H1 (cell line): ENCODE data around the gene ACHE. TPM values are rescaled to one million over a fixed set of nuclear protein-coding genes. Genes with fewer than 3 reads are reported as not detected.
A peak's percentile ranks its signal among the peaks of the same experiment; 100 is the strongest.

Source experiments
- CTCF ChIA-PET: fragments of 300-600 bp; sonication (Branson Sonifier 250); formaldehyde crosslinking; loops from one replicate; lab custom pipeline; 2021; ENCODE audit not compliant: partially characterized antibody; lab: Charles Lee
- POLR2A ChIA-PET: fragments of 300-600 bp; sonication (Branson Sonifier 250); formaldehyde crosslinking; loops from one replicate; lab custom pipeline; 2021; ENCODE audit warnings: inconsistent platforms; ENCODE audit not compliant: partially characterized antibody; lab: Charles Lee
- DNase-seq, 2 experiments: peaks; one replicate each; pipeline versions ENCODE4 v3.0.0 to v3.0.0-alpha.2; 2010 to 2022; ENCODE audit warnings: low spot score in 2 of 2, low read depth in 1 of 2, mixed read lengths in 1 of 2
- FAIRE-seq: peaks from 2 replicates; lab custom pipeline; 2011; peaks lifted over from hg19 to GRCh38; lab: Jason Lieb, UNC
- H2AFZ ChIP-seq: 2 replicates; pipeline ENCODE4 v1.8.1; 2012; ENCODE audit warnings: low read length, inconsistent platforms
- H2AK5ac ChIP-seq: 2 replicates; pipeline ENCODE4 v1.6.1; 2013; ENCODE audit warnings: low read depth, low read length
- H2BK120ac ChIP-seq: replicated peaks from 2 replicates; pipeline ENCODE3; 2013; ENCODE audit warnings: low read depth, low read length, inconsistent platforms
- H2BK12ac ChIP-seq: 2 replicates; pipeline ENCODE4 v1.6.1; 2013; ENCODE audit warnings: low read depth, low read length
- H2BK15ac ChIP-seq: 2 replicates; pipeline ENCODE4 v1.6.1; 2013; ENCODE audit warnings: low read length
- H2BK20ac ChIP-seq: 2 replicates; pipeline ENCODE4 v1.6.1; 2013; ENCODE audit warnings: low read length
- H2BK5ac ChIP-seq: 2 replicates; pipeline ENCODE4 v1.6.1; 2013; ENCODE audit warnings: low read depth, low read length
- H3K14ac ChIP-seq: 2 replicates; pipeline ENCODE4 v1.6.1; 2013; ENCODE audit warnings: inconsistent platforms; ENCODE audit not compliant: insufficient read length
- H3K18ac ChIP-seq: 2 replicates; pipeline ENCODE4 v1.6.1; 2013; ENCODE audit warnings: low read length; ENCODE audit errors: extremely low read depth
- H3K23ac ChIP-seq: 2 replicates; pipeline ENCODE4 v1.6.1; 2013; ENCODE audit warnings: inconsistent platforms; ENCODE audit not compliant: insufficient read length
- H3K23me2 ChIP-seq: 2 replicates; pipeline ENCODE4 v1.6.1; 2013; ENCODE audit warnings: low read depth, low read length
- H3K27ac ChIP-seq: 2 replicates; pipeline ENCODE4 v1.6.1; 2011; ENCODE audit warnings: low read depth, low read length, inconsistent platforms
- H3K27me3 ChIP-seq, 4 experiments: replicated peaks in 1 of 4; 1 replicate in 1 of 4; 2 replicates in 3 of 4; pipeline versions ENCODE4 v1.6.1 to v1.8.1; 2011 to 2013; ENCODE audit warnings: low read length in 3 of 4, mild to moderate bottlenecking in 3 of 4, inconsistent platforms in 2 of 4, mixed read lengths in 2 of 4, moderate library complexity in 1 of 4; ENCODE audit not compliant: control insufficient read depth in 3 of 4, insufficient read depth in 3 of 4; ENCODE audit errors: extremely low read depth in 1 of 4
- H3K36me3 ChIP-seq, 4 experiments: 2 replicates each; pipeline versions ENCODE4 v1.6.1 to v1.8.1; 2011 to 2013; ENCODE audit warnings: mild to moderate bottlenecking in 4 of 4, low read length in 3 of 4, moderate library complexity in 2 of 4, control low read depth in 1 of 4, inconsistent platforms in 1 of 4; ENCODE audit not compliant: insufficient read depth in 4 of 4, control insufficient read depth in 2 of 4
- H3K4ac ChIP-seq: replicated peaks from 2 replicates; pipeline ENCODE3; 2013; ENCODE audit warnings: low read length, low read depth, mixed read lengths, inconsistent platforms; ENCODE audit not compliant: insufficient read length
- H3K4me1 ChIP-seq, 4 experiments: replicated peaks in 1 of 4; 1 replicate in 1 of 4; 2 replicates in 3 of 4; pipeline versions ENCODE4 v1.6.1 to v1.8.1; 2011 to 2013; ENCODE audit warnings: low read length in 3 of 4, inconsistent platforms in 2 of 4, mixed read lengths in 1 of 4; ENCODE audit not compliant: insufficient read depth in 4 of 4, control insufficient read depth in 3 of 4
- H3K4me2 ChIP-seq, 2 experiments: 2 replicates each; pipeline versions ENCODE4 v1.6.1 to v1.8.1; 2011 to 2013; ENCODE audit warnings: low read depth in 2 of 2, low read length in 2 of 2, control low read depth in 1 of 2, inconsistent platforms in 1 of 2, mild to moderate bottlenecking in 1 of 2; ENCODE audit not compliant: insufficient read depth in 1 of 2
- H3K4me3 ChIP-seq, 4 experiments: fragments of 200-600, 300-600 bp in 1 of 4; sonication (generic), shearing (Covaris generic), sonication (Bioruptor Twin) in 1 of 4; 2 replicates each; pipeline versions ENCODE4 v1.5.1 to v1.8.1; 2011 to 2016; ENCODE audit warnings: low read length in 4 of 4, low read depth in 3 of 4, control low read depth in 2 of 4, inconsistent platforms in 2 of 4, mild to moderate bottlenecking in 2 of 4, mixed read lengths in 1 of 4, moderate library complexity in 1 of 4; ENCODE audit not compliant: insufficient read depth in 2 of 4; ENCODE audit errors: extremely low read depth in 1 of 4
- H3K56ac ChIP-seq: replicated peaks from 2 replicates; pipeline ENCODE3; 2013; ENCODE audit warnings: low read depth, mild to moderate bottlenecking, mixed read lengths, low read length, inconsistent platforms; ENCODE audit not compliant: insufficient read length
- H3K79me1 ChIP-seq: 2 replicates; pipeline ENCODE4 v1.6.1; 2013; ENCODE audit warnings: low read depth, low read length, control low read depth
- H3K79me2 ChIP-seq, 2 experiments: 2 replicates each; pipeline versions ENCODE4 v1.6.1 to v1.8.1; 2012 to 2013; ENCODE audit warnings: low read length in 2 of 2, mild to moderate bottlenecking in 2 of 2, inconsistent platforms in 1 of 2; ENCODE audit not compliant: insufficient read depth in 2 of 2, control insufficient read depth in 1 of 2
- H3K9ac ChIP-seq, 4 experiments: replicated peaks in 1 of 4; 1 replicate in 1 of 4; 2 replicates in 3 of 4; pipeline versions ENCODE4 v1.6.1 to v1.8.1; 2011 to 2013; ENCODE audit warnings: low read depth in 3 of 4, low read length in 3 of 4, control low read depth in 2 of 4, mild to moderate bottlenecking in 2 of 4, moderate library complexity in 2 of 4, inconsistent platforms in 1 of 4; ENCODE audit errors: extremely low read depth in 1 of 4
- H3K9me3 ChIP-seq, 2 experiments: 2 replicates each; pipeline versions ENCODE4 v1.6.1 to v1.8.1; 2012 to 2013; ENCODE audit warnings: mild to moderate bottlenecking in 2 of 2, moderate library complexity in 2 of 2, control low read depth in 1 of 2, inconsistent platforms in 1 of 2, low read depth in 1 of 2, low read length in 1 of 2, mixed read lengths in 1 of 2; ENCODE audit not compliant: insufficient read depth in 2 of 2
- H4K20me1 ChIP-seq, 2 experiments: replicated peaks in 1 of 2; 2 replicates each; pipeline versions ENCODE3 to v1.8.1; 2011 to 2013; ENCODE audit warnings: inconsistent platforms in 2 of 2, low read length in 2 of 2, mild to moderate bottlenecking in 1 of 2; ENCODE audit not compliant: insufficient read depth in 2 of 2, control insufficient read depth in 1 of 2
- H4K5ac ChIP-seq: 2 replicates; pipeline ENCODE4 v1.6.1; 2013; ENCODE audit warnings: low read length, low read depth, mixed read lengths, inconsistent platforms; ENCODE audit not compliant: insufficient read length
- H4K8ac ChIP-seq: 2 replicates; pipeline ENCODE4 v1.8.0; 2013; ENCODE audit warnings: mild to moderate bottlenecking, moderate library complexity, low read length, inconsistent platforms; ENCODE audit not compliant: insufficient read depth; ENCODE audit errors: extremely low read depth
- H4K91ac ChIP-seq: replicated peaks from 2 replicates; pipeline ENCODE3; 2013; ENCODE audit warnings: low read length, mixed read lengths, inconsistent platforms; ENCODE audit not compliant: insufficient read length
- BACH1 ChIP-seq: IDR thresholded peaks from 2 replicates; pipeline ENCODE4 v1.6.1; 2012; ENCODE audit warnings: low read length, improper control_type of control experiment
- FOSL1 ChIP-seq: IDR thresholded peaks from 2 replicates; pipeline ENCODE4 v1.6.1; 2011; ENCODE audit warnings: mild to moderate bottlenecking, low read depth, low read length, moderate library complexity; ENCODE audit not compliant: insufficient read depth
- KDM1A ChIP-seq: fragments of 200-600, 300-600 bp; sonication (generic); IDR thresholded peaks from 2 replicates; pipeline ENCODE4 v1.7.1; 2016; ENCODE audit warnings: mild to moderate bottlenecking, low read length, borderline replicate concordance
- NRF1 ChIP-seq: IDR thresholded peaks from 2 replicates; pipeline ENCODE4 v1.6.1; 2011; ENCODE audit warnings: mild to moderate bottlenecking, low read depth, low read length, improper control_type of control experiment
- RBBP5 ChIP-seq: IDR thresholded peaks from 2 replicates; pipeline ENCODE4 v1.7.1; 2012; ENCODE audit warnings: low read depth, mild to moderate bottlenecking, inconsistent platforms, low read length, moderate library complexity, borderline replicate concordance
- TAF1 ChIP-seq: IDR thresholded peaks from 2 replicates; pipeline ENCODE4 v1.6.1; 2011; ENCODE audit warnings: mild to moderate bottlenecking, low read depth, low read length
- TEAD4 ChIP-seq: IDR thresholded peaks from 2 replicates; pipeline ENCODE4 v1.6.1; 2012; ENCODE audit warnings: low read depth, low read length, inconsistent platforms, mixed read lengths
- ZNF274 ChIP-seq: IDR thresholded peaks from 2 replicates; pipeline ENCODE4 v1.7.0; 2012; ENCODE audit warnings: low read length, borderline replicate concordance; ENCODE audit errors: extremely low read depth
- WGBS, 2 experiments: shearing (Covaris generic) in 1 of 2; methylation state at CpG; one replicate each; pipeline versions ENCODE4 v1.1.6 to v1.1.7; 2013 to 2015; ENCODE audit warnings: low lambda C conversion rate in 2 of 2, mixed read lengths in 2 of 2, inconsistent platforms in 1 of 2, low coverage in 1 of 2, missing lambda C conversion rate in 1 of 2; ENCODE audit not compliant: insufficient replicate concordance in 2 of 2, insufficient coverage in 1 of 2, insufficient read length in 1 of 2; ENCODE audit errors: extremely low coverage in 1 of 2, missing lambda C conversion rate in 1 of 2; 5-methylcytosine and 5-hydroxymethylcytosine counted together
- polyA plus RNA-seq, 7 experiments: library from polyadenylated mRNA; depleted of rRNA in 3 of 7; stranded (reverse) in 5 of 7; unstranded in 2 of 7; fragments of >200 nt in 5 of 7; fragments of 200-250 nt in 2 of 7; gene quantifications; 1 replicate in 5 of 7; 2 replicates in 1 of 7; 4 replicates in 1 of 7; pipeline versions ENCODE4 v1.2.1 to v1.2.3, GENCODE V29; 2011 to 2013; ENCODE audit warnings: missing spikeins in 2 of 7, mixed read lengths in 2 of 7
- total RNA-seq: library from RNA; stranded (reverse); fragmentation: NEBNext Ultra II Directional; extraction: Animal tissue kit (Norgen Biotek cat#: 25700); gene quantifications from 2 replicates; pipeline ENCODE4 v1.2.1, GENCODE V29; 2021
- TF ChIP-seq, protein P1 (sequence below): IDR thresholded peaks from 2 replicates; pipeline ENCODE4 v1.6.1; 2012; ENCODE audit warnings: inconsistent platforms
- TF ChIP-seq, protein P2 (sequence below): IDR thresholded peaks from 2 replicates; pipeline ENCODE4 v1.6.1; 2011; ENCODE audit warnings: low read depth, mild to moderate bottlenecking, low read length; ENCODE audit not compliant: insufficient read depth

ACHE gene
- total and polyA plus RNA-seq, 2 of the 8 experiments (the other 6 are each of a cell fraction or from before 2014, with no cell fraction given) = 1.4 to 4.3 TPM

DNA sequence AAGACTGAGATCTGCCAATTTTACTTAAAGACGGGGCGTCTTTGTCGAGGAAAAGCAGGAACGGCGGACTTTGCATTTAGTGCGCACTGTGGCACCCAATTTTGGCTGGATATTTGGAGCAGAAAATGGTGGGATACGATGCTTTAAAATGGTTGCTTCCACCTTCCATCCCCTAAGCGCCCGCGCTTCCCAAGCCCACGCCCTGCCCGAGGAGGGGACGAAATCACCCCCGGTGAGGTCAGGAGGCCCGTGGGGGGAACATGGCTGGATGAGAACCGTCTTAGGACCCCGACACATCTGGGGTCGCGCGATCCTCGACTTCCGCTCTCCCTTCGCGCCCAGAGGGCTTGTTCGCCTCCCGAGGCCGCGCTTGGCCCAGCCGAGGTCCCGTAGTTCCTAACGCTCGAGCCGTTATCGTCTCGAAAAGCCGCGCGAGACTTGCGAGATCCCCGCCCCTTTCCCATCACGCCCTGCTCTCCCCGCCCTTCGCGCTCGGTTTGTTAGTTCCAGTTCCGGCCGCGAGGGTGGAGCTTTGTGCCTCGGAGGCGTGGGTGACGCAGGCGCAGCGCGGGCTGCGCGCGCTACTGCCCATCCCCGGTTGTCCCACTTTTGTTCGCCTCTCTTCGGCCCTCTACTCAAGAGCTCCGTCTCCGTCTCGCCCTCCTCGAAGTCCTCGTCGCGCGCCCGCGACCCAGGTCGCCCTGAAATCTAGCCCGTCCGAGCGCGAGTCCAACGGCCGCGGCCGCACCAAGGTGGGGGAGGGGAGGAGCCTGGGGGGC lies 20.9 kb downstream of the ACHE start, which contains the start of gene SRRT:
TSS of gene SRRT (plus strand) at position 527 of the 779 bp plus-strand sequence. CDS start 488 bp downstream, outside the sequence.
- peaks cover 24 to 59% (median 36%) of the 10 kb centered on the region in 4 experiments for H3K36me3 ChIP-seq
- peak within 1 kb of the TSS; percentile 77 to 95 (median 94) for H3K9ac ChIP-seq
- peak within 1 kb of the TSS; percentile 81 for H3K56ac ChIP-seq
- peaks cover 8 to 11% of the 10 kb centered on the region in 2 experiments for H4K20me1 ChIP-seq
- peak; percentile 95 to 97 for DNase-seq
- H4K91ac ChIP-seq = peak within 1 kb of the TSS; percentile 58
- H2BK12ac ChIP-seq = peak within 1 kb of the TSS; percentile 75; the same call in 1 of the 2 replicates
- peak within 1 kb of the TSS; percentile 89 for H3K4ac ChIP-seq
- POLR2A ChIA-PET = interaction anchor here (0.5 to 15.1 kb wide), 46 partner anchors 8 to 262 kb away, joined by 3 to 313 read pairs (median 4); partner anchors contain the start of genes EPHB4, MOSPD3, POP7 and SLC12A9
- CTCF ChIA-PET = interaction anchor here (0.6 to 2.7 kb wide), 6 partner anchors 10 to 239 kb away, joined by 3 to 8 read pairs (median 3); partner anchors contain the start of gene SLC12A9
- H3K18ac ChIP-seq = peak within 1 kb of the TSS; percentile 93
- no peak within 1 kb of the TSS for H2AFZ ChIP-seq
- no peaks in the 10 kb centered on the region for H3K27me3 ChIP-seq
- H3K4me1 ChIP-seq = peaks cover 0 to 9% (median 1%) of the 10 kb centered on the region in 4 experiments; a peak in 3 of 7 replicates
- H2BK5ac ChIP-seq = peak within 1 kb of the TSS; percentile 95
- peak within 1 kb of the TSS; percentile 96 for H4K8ac ChIP-seq
- peak; percentile 70 for FAIRE-seq
- H3K14ac ChIP-seq = no peak within 1 kb of the TSS
- peaks cover 8% of the 10 kb centered on the region for H3K23me2 ChIP-seq
- peak within 1 kb of the TSS; percentile 33 for H2AK5ac ChIP-seq
- peak within 1 kb of the TSS; percentile 9 for H2BK15ac ChIP-seq
- 4% methylated on average over 55 of the region's 79 CpGs; no CpG with 5 or more reads in 1 of the 2 experiments for WGBS, 2 experiments
- H3K79me2 ChIP-seq = peaks cover 28 to 46% of the 10 kb centered on the region in 2 experiments
- no peak within 1 kb of the TSS for H3K23ac ChIP-seq
- peak within 1 kb of the TSS; percentile 96 for H4K5ac ChIP-seq
- peak within 1 kb of the TSS; percentile 67 to 82 for H3K4me2 ChIP-seq
- H3K9me3 ChIP-seq = no peaks in the 10 kb centered on the region
- peaks cover 4% of the 10 kb centered on the region for H3K79me1 ChIP-seq
- no peak within 1 kb of the TSS for H2BK120ac ChIP-seq
- H3K27ac ChIP-seq = peak within 1 kb of the TSS; percentile 93
- peak within 1 kb of the TSS; percentile 81 to 93 (median 91) for H3K4me3 ChIP-seq
- no peak within 1 kb of the TSS for H2BK20ac ChIP-seq
- TF ChIP-seq TAF1 (peak; percentile 96), NRF1 (peak; percentile 66), TEAD4 (0 out of 2 replicates have a peak, but pooled peaks have one; percentile 13), FOSL1 (no peak), BACH1 (peak; percentile 20; the same call in 1 of the 2 replicates), ZNF274 (no peak), KDM1A (no peak), RBBP5 (peak; percentile 25; the same call in 1 of the 2 replicates)
- TF ChIP-seq, protein P1, sequence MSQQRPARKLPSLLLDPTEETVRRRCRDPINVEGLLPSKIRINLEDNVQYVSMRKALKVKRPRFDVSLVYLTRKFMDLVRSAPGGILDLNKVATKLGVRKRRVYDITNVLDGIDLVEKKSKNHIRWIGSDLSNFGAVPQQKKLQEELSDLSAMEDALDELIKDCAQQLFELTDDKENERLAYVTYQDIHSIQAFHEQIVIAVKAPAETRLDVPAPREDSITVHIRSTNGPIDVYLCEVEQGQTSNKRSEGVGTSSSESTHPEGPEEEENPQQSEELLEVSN = peak; percentile 71; the same call in 1 of the 2 replicates
- TF ChIP-seq, protein P2, sequence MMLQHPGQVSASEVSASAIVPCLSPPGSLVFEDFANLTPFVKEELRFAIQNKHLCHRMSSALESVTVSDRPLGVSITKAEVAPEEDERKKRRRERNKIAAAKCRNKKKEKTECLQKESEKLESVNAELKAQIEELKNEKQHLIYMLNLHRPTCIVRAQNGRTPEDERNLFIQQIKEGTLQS = no peak
